GM20000 (cell line): ENCODE measurements around the gene PPP1CA.

Experiments used
- DNase-seq: peaks from one replicate; pipeline ENCODE4 v3.0.0; 2012; ENCODE audit warnings: low spot score
- TF ChIP-seq, protein P1 (sequence below): IDR thresholded peaks from 2 replicates; pipeline ENCODE4 v1.5.1; 2012; ENCODE audit warnings: mild to moderate bottlenecking, control low read depth; ENCODE audit errors: extremely low read depth, missing control alignments

PPP1CA gene

DNA sequence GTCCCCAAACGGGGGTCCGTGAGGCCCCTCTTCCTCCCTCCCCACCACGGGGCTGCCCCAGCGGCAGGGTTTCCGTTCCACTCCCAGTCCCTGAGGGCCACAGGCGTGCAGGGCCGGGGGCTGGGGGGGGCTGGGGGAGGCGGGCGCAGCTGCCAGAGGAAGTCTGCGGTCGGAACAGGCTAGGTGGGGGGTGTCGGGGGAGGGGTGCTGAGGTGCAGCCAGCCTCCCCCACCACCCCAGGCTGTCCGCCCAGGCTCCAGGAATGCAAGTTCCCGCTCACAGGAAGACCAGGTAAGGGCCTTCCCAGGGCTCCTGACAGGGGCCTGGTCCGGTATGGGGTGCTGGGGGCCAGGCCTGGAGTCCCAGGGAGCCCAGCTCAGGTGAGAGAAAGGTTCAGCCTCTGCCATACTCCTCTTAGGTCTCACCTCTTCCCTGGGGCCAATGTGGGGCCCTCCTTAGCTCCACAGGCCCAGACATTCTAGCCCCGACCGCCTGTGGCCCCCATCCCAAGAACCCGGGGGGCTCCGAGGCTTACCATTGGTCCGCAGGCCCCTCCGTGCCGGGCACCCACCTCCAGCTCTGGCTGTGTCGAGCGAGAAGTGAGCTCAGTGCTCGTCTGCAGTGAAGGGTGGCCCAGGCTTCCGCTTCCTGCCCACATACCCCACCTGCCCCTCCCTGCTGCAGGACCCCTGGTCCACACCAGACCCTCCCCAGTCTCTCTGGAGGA lies 35.6 kb upstream of the PPP1CA start, which contains the start of gene PTPRCAP:
TSS of gene PTPRCAP (minus strand) at position 601 of the 727 bp plus-strand sequence. CDS start at position 538, 63 bp downstream.
- TF ChIP-seq, protein P1, sequence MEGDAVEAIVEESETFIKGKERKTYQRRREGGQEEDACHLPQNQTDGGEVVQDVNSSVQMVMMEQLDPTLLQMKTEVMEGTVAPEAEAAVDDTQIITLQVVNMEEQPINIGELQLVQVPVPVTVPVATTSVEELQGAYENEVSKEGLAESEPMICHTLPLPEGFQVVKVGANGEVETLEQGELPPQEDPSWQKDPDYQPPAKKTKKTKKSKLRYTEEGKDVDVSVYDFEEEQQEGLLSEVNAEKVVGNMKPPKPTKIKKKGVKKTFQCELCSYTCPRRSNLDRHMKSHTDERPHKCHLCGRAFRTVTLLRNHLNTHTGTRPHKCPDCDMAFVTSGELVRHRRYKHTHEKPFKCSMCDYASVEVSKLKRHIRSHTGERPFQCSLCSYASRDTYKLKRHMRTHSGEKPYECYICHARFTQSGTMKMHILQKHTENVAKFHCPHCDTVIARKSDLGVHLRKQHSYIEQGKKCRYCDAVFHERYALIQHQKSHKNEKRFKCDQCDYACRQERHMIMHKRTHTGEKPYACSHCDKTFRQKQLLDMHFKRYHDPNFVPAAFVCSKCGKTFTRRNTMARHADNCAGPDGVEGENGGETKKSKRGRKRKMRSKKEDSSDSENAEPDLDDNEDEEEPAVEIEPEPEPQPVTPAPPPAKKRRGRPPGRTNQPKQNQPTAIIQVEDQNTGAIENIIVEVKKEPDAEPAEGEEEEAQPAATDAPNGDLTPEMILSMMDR, result no peak
- peak; percentile 85 for DNase-seq

DNA sequence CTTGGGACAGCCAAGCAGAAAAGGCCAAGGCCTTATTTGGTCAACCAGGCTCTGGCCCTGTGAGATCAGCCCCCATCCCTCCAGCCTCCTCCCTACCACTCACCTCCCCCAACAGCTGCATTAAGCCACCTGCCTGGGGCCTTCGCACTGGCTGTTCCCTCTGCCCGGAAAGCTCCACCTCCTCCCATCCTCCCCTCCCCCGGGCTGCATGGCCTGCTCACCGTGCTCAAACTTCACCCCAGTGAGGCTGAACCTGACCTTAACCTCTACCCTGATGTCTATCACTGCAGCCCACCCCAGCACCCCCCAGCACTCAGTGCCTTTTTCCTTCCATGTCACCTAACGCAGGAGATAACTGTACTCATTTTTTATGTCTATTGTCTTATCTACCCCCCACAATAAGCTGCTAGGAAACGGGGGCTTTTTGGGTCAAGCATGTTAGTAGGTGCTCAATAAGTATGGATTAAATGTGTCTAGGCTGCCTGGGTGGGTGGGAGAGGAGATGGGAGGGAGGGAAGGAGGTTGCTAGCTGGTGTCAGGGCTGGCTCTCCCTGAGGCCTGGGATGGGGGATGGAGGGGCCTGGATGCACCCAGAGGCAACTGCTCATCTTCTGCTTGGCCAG lies 34.9 kb upstream of the PPP1CA start:
- TF ChIP-seq, protein P1, result no peak
- DNase-seq, result peak; percentile 91

DNA sequence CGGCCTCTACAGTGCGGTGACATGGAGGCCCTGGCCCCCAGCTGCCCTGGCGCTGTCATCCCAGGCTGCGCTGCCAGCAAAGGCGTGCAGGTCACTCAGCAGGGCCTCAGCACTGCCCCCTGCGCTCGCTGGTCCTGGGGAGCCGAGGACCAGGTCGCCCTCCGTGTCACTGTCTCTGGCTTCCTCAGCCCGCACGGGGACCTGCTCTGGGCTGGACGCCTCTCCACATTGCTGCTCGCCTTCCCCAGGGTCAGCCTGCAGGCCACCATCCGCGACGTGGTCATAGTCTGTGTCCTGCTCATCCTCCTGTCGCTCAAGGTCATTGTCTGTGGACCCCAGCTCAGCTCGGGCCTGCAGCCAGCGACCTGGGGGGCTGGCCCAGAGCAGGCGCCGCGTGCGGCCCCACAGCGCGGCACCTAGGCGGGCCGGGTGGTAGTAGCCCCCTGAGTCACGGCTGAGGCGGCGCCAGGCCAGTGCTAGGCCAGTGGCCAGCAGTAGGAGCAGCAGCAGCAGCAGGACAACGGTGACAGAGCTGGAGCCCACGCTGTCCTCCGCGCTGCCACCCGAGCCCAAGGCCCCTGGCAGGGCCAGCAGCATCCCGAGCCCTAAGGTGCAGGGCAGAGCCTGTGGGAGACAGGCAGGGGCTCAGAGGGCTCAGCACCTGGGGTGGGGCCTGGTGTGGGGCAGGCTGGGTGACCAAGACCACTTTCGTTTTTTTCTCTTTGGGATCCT lies 34.2 kb upstream of the PPP1CA start:
- DNase-seq, result no peak
- TF ChIP-seq, protein P1, result no peak

DNA sequence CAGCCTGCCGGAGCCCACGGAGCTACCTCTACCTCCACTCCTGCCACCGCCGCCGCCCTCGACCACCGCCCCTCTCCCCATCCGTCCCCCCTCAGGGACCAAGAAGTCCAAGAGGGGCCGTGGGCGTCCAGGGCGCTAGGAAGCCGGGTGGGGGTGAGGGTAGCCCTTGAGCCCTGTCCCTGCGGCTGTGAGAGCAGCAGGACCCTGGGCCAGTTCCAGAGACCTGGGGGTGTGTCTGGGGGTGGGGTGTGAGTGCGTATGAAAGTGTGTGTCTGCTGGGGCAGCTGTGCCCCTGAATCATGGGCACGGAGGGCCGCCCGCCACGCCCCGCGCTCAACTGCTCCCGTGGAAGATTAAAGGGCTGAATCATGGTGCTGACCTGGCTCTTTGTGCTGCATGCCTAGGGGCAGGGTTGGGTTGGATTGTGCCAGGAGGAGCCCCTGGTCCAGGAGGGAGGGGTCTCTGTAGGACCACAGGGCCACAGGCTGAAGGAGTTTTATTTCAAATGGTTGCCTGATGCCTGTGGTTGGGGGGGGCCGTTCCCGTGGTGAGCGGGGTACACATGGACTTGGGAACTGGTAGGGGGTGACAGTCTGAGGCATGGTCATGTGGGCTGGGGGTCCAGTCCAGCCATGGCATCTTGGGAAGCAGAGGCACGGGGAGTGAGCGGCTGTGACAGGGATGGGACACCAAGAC lies 33.5 kb upstream of the PPP1CA start:
- DNase-seq, result no peak
- TF ChIP-seq, protein P1, result no peak

DNA sequence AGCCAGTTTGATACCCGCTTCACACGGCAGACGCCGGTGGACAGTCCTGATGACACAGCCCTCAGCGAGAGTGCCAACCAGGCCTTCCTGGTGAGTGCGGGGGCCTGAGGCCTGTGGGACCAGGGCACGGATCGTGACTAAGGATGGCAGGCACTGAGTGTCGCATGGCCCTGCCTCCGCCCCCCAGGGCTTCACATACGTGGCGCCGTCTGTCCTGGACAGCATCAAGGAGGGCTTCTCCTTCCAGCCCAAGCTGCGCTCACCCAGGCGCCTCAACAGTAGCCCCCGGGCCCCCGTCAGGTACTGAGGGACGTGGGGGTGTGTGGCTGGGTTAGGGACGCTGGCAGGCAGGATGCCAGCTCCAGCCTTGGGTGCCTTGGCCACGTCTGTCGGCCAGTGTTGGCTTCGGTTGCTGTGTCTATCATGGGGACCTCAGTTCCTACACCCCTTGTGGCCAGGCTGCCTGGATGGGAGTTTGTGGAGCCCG lies 32.8 kb upstream of the PPP1CA start:
- TF ChIP-seq, protein P1, result no peak
- no peak for DNase-seq

DNA sequence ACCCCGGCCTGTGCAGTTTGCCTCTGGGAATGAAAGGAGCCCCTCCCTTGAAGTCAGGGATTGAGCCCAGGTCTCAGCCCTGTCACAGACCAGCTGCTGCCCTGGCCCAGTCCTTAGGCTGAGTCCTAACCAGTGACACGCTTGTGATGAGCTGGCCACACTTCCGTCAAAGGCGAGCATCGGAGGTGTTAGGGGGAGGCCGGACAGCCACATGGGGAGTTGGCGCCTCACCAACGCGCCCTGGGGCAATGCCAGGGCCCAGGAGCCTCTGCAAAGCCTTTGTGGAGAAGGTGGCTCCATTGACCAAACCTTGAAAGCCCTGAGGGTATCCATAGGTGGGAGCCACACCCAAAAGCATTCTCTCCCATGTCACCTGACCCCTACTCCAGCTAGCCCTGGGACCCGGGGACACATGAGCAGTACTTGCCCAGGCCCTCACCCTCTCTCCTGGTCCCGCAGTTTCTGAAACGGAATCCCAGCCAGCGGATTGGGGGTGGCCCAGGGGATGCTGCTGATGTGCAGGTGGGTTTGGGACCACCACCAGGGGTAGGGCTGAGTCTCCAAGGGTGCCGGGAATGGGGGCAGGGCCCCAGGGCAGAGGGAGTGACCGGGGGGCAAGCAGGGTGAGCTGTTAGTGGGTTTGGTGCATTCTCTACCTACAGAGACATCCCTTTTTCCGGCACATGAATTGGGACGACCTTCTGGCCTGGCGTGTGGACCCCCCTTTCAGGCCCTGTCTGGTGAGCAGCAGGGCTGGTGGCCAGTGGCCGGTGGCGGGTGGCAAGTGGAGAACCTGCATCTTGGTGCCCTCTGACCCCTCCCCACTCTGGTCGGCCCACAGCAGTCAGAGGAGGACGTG lies 32.1 kb upstream of the PPP1CA start:
- TF ChIP-seq, protein P1, result no peak
- DNase-seq, result no peak
